SU-DHL-6 (cell line): ENCODE results near the gene CCL15.

ENCODE experiments used
- H2AFZ ChIP-seq: fragments of 200-600 bp; sonication (generic); 2 replicates; pipeline ENCODE4 v1.6.1; 2014; ENCODE audit warnings: low read depth, mild to moderate bottlenecking, moderate library complexity, mixed read lengths, antibody characterized with exemption, low read length; ENCODE audit not compliant: severe bottlenecking
- H3F3A ChIP-seq: fragments of 200-600 bp; shearing (Covaris generic); 2 replicates; pipeline ENCODE4 v1.6.0; 2016; ENCODE audit warnings: antibody characterized with exemption, mild to moderate bottlenecking; ENCODE audit not compliant: insufficient read depth
- H3K27ac ChIP-seq: fragments of 200-600 bp; sonication (generic); 2 replicates; pipeline ENCODE4 v1.5.1; 2016; ENCODE audit warnings: low read depth, mild to moderate bottlenecking, low read length, moderate library complexity, mixed read lengths
- H3K27me3 ChIP-seq: fragments of 200-600 bp; sonication (generic), shearing (Covaris generic); 2 replicates; pipeline ENCODE4 v1.6.0; 2014; ENCODE audit warnings: mild to moderate bottlenecking, low read length
- H3K36me3 ChIP-seq: fragments of 200-600 bp; sonication (generic); 2 replicates; pipeline ENCODE4 v1.6.1; 2014; ENCODE audit warnings: mild to moderate bottlenecking, low read length, mixed read lengths
- H3K4me2 ChIP-seq: fragments of 300-600, 200-600 bp; shearing (Covaris generic), sonication (generic); 2 replicates; pipeline ENCODE4 v1.6.0; 2014; ENCODE audit warnings: low read length, low read depth, mild to moderate bottlenecking; ENCODE audit not compliant: poor library complexity, severe bottlenecking
- H3K4me3 ChIP-seq: fragments of 200-600 bp; sonication (generic); 2 replicates; pipeline ENCODE4 v1.5.1; 2014; ENCODE audit warnings: antibody characterized with exemption, low read length, mild to moderate bottlenecking, mixed read lengths; ENCODE audit not compliant: insufficient read depth, poor library complexity, severe bottlenecking
- H3K79me2 ChIP-seq: fragments of 200-600 bp; sonication (generic); 2 replicates; pipeline ENCODE4 v1.6.1; 2014; ENCODE audit warnings: mild to moderate bottlenecking, low read length, moderate library complexity; ENCODE audit not compliant: insufficient read depth
- H3K9ac ChIP-seq: fragments of 200-600 bp; sonication (generic); 2 replicates; pipeline ENCODE4 v1.7.0; 2014; ENCODE audit warnings: mild to moderate bottlenecking, low read length
- H3K9me2 ChIP-seq: fragments of 200-600 bp; sonication (generic); replicated peaks from 2 replicates; pipeline ENCODE4 v1.6.1; 2014; ENCODE audit warnings: low read length; ENCODE audit not compliant: insufficient read depth
- H3K9me3 ChIP-seq: fragments of 200-600 bp; sonication (generic); 2 replicates; pipeline ENCODE4 v1.6.1; 2014; ENCODE audit warnings: low read length, mixed read lengths; ENCODE audit not compliant: insufficient read depth
- H4K20me1 ChIP-seq: fragments of 200-600 bp; sonication (generic); 2 replicates; pipeline ENCODE4 v1.6.1; 2014; ENCODE audit warnings: low read depth, mild to moderate bottlenecking, antibody characterized with exemption, low read length, moderate library complexity, mixed read lengths
- EZH2phosphoT487 ChIP-seq: fragments of 200-600 bp; sonication (generic), shearing (Covaris generic); conservative IDR thresholded peaks from 2 replicates; pipeline ENCODE4 v1.6.1; 2018; ENCODE audit warnings: mild to moderate bottlenecking, antibody characterized with exemption, low read length, moderate library complexity, mixed read lengths
- TF ChIP-seq, protein P1 (sequence below): fragments of 200-600 bp; sonication (generic); IDR thresholded peaks from one replicate; pipeline ENCODE4 v1.5.1; 2017; ENCODE audit warnings: antibody characterized with exemption, mild to moderate bottlenecking, low read length, moderate library complexity; ENCODE audit not compliant: insufficient read depth, poor library complexity, severe bottlenecking

CCL15 gene

DNA sequence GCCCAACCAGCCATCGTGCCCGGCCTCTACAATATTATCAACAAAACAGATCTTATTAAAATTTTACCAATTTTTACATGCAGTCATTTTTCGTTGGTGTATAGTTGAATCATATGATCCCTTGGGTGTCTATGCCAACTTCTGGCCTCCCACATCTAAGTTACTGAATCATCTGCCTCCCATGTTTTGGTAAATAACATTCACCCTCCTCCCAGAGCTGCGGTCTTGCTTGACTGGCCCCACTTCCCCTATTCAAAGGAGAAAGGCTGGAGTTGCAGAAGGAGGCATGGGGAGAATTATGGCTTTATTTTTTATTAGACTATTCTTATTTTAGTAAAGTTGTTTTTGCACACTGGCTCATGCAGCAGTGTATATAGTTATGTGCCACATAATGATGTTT, 34.9 kb upstream of the CCL15 start:
- Histone ChIP-seq H3K4me3 (no peak overlapping the region), H3K9me3 (no peaks in the 10 kb centered on the region), H3K4me2 (no peak overlapping the region)

DNA sequence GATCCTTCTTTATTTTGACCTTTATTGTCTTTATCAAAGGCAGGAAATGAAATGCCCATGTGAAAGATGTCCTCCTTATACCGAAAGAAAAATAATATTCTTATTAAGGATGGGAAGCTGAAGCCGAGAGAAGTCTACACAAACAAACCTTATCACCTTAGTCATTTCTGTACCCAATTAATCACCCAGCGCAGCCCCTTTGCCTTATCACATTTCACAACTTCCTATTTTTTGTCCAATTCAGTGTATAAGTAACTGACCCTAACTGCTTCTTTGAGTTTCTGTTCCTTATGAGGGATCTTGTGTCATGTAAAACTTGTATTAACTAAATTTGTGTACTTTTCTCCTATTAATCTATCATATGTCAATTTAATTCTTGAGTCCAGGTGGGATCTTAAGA, 32.8 kb upstream of the CCL15 start:
- no peak overlapping the region for H2AFZ ChIP-seq
- TF ChIP-seq EZH2phosphoT487: no peak
- TF ChIP-seq, protein P1, sequence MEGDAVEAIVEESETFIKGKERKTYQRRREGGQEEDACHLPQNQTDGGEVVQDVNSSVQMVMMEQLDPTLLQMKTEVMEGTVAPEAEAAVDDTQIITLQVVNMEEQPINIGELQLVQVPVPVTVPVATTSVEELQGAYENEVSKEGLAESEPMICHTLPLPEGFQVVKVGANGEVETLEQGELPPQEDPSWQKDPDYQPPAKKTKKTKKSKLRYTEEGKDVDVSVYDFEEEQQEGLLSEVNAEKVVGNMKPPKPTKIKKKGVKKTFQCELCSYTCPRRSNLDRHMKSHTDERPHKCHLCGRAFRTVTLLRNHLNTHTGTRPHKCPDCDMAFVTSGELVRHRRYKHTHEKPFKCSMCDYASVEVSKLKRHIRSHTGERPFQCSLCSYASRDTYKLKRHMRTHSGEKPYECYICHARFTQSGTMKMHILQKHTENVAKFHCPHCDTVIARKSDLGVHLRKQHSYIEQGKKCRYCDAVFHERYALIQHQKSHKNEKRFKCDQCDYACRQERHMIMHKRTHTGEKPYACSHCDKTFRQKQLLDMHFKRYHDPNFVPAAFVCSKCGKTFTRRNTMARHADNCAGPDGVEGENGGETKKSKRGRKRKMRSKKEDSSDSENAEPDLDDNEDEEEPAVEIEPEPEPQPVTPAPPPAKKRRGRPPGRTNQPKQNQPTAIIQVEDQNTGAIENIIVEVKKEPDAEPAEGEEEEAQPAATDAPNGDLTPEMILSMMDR: no peak
- H3K27ac ChIP-seq: no peak overlapping the region
- no peaks in the 10 kb centered on the region for H3K79me2 ChIP-seq
- H3K9ac ChIP-seq: no peak overlapping the region
- no peaks in the 10 kb centered on the region for H3K9me2 ChIP-seq
- no peaks in the 10 kb centered on the region for H4K20me1 ChIP-seq
- H3K4me3 ChIP-seq: no peak overlapping the region
- H3F3A ChIP-seq: no peaks in the 10 kb centered on the region
- no peak overlapping the region for H3K4me2 ChIP-seq
- H3K27me3 ChIP-seq: no peaks in the 10 kb centered on the region
- no peaks in the 10 kb centered on the region for H3K9me3 ChIP-seq
- no peaks in the 10 kb centered on the region for H3K36me3 ChIP-seq

More for the DNA sequence above, 34.9 kb upstream of the CCL15 start:
- Histone ChIP-seq H3F3A (no peaks in the 10 kb centered on the region), H3K79me2 (no peaks in the 10 kb centered on the region), H3K36me3 (no peaks in the 10 kb centered on the region), H3K9me2 (no peaks in the 10 kb centered on the region), H2AFZ (no peak overlapping the region), H3K9ac (no peak overlapping the region), H3K27me3 (no peaks in the 10 kb centered on the region), H3K27ac (no peak overlapping the region), H4K20me1 (no peaks in the 10 kb centered on the region)
- no peak for TF ChIP-seq EZH2phosphoT487
- TF ChIP-seq, protein P1: no peak

DNA sequence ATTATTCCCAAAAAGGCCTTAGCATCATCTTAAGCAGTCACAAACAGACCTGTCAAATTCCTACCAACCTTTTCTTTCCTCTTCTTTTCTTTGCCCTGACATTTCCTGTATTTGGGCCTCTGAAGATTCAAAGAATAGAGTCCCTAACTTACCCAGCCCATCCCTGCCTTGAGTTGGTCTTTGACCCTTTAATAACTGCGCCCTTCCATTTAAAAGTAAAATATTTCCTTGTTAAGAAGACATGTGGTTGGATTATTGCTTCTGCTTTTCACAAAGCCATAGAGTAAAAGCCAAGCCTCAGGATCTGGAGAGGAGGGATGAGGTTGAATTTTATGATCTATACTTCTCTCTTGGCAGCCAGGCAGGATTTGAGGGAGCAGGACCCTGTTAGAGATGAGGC, 29.6 kb upstream of the CCL15 start:
- Histone ChIP-seq H3K9ac (no peak overlapping the region), H3K79me2 (no peaks in the 10 kb centered on the region), H3K27ac (no peak overlapping the region), H3K9me3 (no peaks in the 10 kb centered on the region), H2AFZ (no peak overlapping the region), H3K9me2 (no peaks in the 10 kb centered on the region), H4K20me1 (no peaks in the 10 kb centered on the region), H3K4me2 (no peak overlapping the region), H3K4me3 (no peak overlapping the region), H3F3A (no peaks in the 10 kb centered on the region), H3K36me3 (no peaks in the 10 kb centered on the region), H3K27me3 (no peaks in the 10 kb centered on the region)
- no peak for TF ChIP-seq EZH2phosphoT487
- TF ChIP-seq, protein P1: no peak

DNA sequence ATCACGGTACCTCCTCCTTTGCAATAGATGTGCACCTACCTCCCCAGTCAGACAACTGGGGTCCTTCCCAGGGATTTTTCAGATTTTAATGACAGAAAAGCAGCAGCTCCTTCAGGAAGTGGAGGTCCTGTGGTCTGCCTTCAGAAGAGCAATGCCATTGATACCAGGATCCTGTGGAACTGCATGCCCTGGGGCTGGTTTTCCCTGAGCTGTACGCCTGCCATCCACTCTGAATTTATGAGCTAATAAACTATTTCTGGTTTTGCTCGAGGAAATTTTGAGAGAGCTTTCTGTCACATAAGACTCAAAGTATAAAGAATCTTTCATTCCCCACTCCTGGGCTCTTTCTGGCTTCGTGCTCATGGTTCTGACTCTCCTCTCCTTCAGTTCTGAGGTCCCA, 26.4 kb upstream of the CCL15 start:
- Histone ChIP-seq H4K20me1 (no peaks in the 10 kb centered on the region), H2AFZ (no peak overlapping the region), H3K27ac (no peak overlapping the region), H3F3A (no peaks in the 10 kb centered on the region), H3K4me3 (no peak overlapping the region), H3K9me3 (no peaks in the 10 kb centered on the region), H3K36me3 (no peaks in the 10 kb centered on the region), H3K9ac (no peak overlapping the region), H3K4me2 (no peak overlapping the region), H3K27me3 (no peaks in the 10 kb centered on the region), H3K79me2 (no peaks in the 10 kb centered on the region), H3K9me2 (no peaks in the 10 kb centered on the region)
- no peak for TF ChIP-seq EZH2phosphoT487
- TF ChIP-seq, protein P1: no peak
